K562 (cell line): Measurements from ENCODE around the gene SOD1. TPM values are rescaled to one million over a fixed set of nuclear protein-coding genes. Genes with fewer than 3 reads are reported as not detected.

Source experiments
- EHMT2 ChIP-seq: fragments of 450-650 bp; IDR thresholded peaks from 2 replicates; pipeline ENCODE4 v1.6.1; 2018; ENCODE audit warnings: antibody characterized with exemption
- ELF4 ChIP-seq: fragments of 450-650 bp; formaldehyde crosslinking; IDR thresholded peaks from 2 replicates; pipeline ENCODE4 v1.4.0; 2022; ENCODE audit warnings: missing genetic modification characterization
- ETS1 ChIP-seq: conservative IDR thresholded peaks from 2 replicates; pipeline ENCODE4 v1.6.1; 2011; ENCODE audit warnings: low read depth, mild to moderate bottlenecking, low read length; ENCODE audit not compliant: control insufficient read depth
- HIVEP1 ChIP-seq: fragments of 250-450 bp; sonication (Bioruptor Pico); IDR thresholded peaks from 2 replicates; pipeline ENCODE4 v1.4.0; 2020; ENCODE audit warnings: mild to moderate bottlenecking
- HMG20B ChIP-seq: fragments of 250-450 bp; sonication (Bioruptor Pico); IDR thresholded peaks from 2 replicates; pipeline ENCODE4 v1.5.0; 2021; ENCODE audit warnings: mild to moderate bottlenecking
- MXI1 ChIP-seq: IDR thresholded peaks from 2 replicates; pipeline ENCODE4 v1.6.1; 2011; ENCODE audit warnings: low read depth, mild to moderate bottlenecking, improper control_type of control experiment, low read length
- PHTF2 ChIP-seq: fragments of 250-450 bp; sonication (Bioruptor Pico); IDR thresholded peaks from 2 replicates; pipeline ENCODE4 v1.5.0; 2021; ENCODE audit warnings: mild to moderate bottlenecking
- SAFB ChIP-seq: fragments of 200-400 bp; formaldehyde crosslinking; IDR thresholded peaks from 2 replicates; pipeline ENCODE4 v1.6.1; 2017; ENCODE audit warnings: low read depth, low read length, borderline replicate concordance
- TCF7 ChIP-seq: sonication (generic); IDR thresholded peaks from 2 replicates; pipeline ENCODE4 v1.6.1; 2016; ENCODE audit warnings: antibody characterized with exemption, borderline replicate concordance
- XRCC4 ChIP-seq: IDR thresholded peaks from one replicate; pipeline ENCODE4 v1.6.1; 2011; ENCODE audit not compliant: insufficient read depth, insufficient read length; ENCODE audit errors: extremely low read depth
- ZC3H11A ChIP-seq: IDR thresholded peaks from 2 replicates; pipeline ENCODE4 v1.6.1; 2012; ENCODE audit warnings: low read depth, low read length, improper control_type of control experiment
- ZC3H4 ChIP-seq: sonication (generic); formaldehyde crosslinking; IDR thresholded peaks from 2 replicates; pipeline ENCODE4 v1.9.0; 2021; ENCODE audit warnings: missing genetic modification reagents, borderline replicate concordance
- ZNF3 ChIP-seq: fragments of 250-450 bp; sonication (Bioruptor Pico); IDR thresholded peaks from 2 replicates; pipeline ENCODE4 v1.5.0; 2021; ENCODE audit warnings: mild to moderate bottlenecking, moderate library complexity
- ZNF717 ChIP-seq: fragments of 250-450 bp; sonication (Bioruptor Pico); IDR thresholded peaks from 2 replicates; pipeline ENCODE4 v1.5.0; 2021
- polyA plus RNA-seq, 8 experiments: library from polyadenylated mRNA; depleted of rRNA in 4 of 8; stranded (reverse) in 5 of 8; unstranded in 3 of 8; fragments of >200 nt; fragmentation: Nextera tagmentation in 2 of 8; fragmentation: Illumina TruSeq in 1 of 8; extraction: Ambion mirVana in 2 of 8; extraction: Trizol in 1 of 8; gene quantifications; 2 replicates each; pipeline versions ENCODE4 v1.2.1 to v1.2.3, GENCODE V29; 2011 to 2014; ENCODE audit warnings: inconsistent platforms in 1 of 8, missing spikeins in 1 of 8
- total RNA-seq, 7 experiments: library from RNA; depleted of rRNA in 6 of 7; stranded (reverse); fragments of >200 nt in 6 of 7; fragmentation: Illumina TruSeq in 2 of 7; extraction: Trizol in 2 of 7; gene quantifications; 2 replicates each; pipeline versions ENCODE4 v1.2.1 to v1.2.3, GENCODE V29; 2011 to 2021; ENCODE audit warnings: low replicate concordance in 1 of 7
- TF ChIP-seq, protein P1 (sequence below), 2 experiments: fragments of 450-650 bp in 1 of 2; sonication (generic) in 1 of 2; formaldehyde crosslinking in 1 of 2; IDR thresholded peaks; 2 replicates each; pipeline versions ENCODE4 v1.7.1 to v1.9.0; 2016 to 2022; ENCODE audit warnings: inconsistent platforms in 1 of 2, mild to moderate bottlenecking in 1 of 2, missing genetic modification reagents in 1 of 2
- TF ChIP-seq, protein P2 (sequence below): sonication (generic); formaldehyde crosslinking; IDR thresholded peaks from 2 replicates; pipeline ENCODE4 v1.8.1; 2023; ENCODE audit warnings: mild to moderate bottlenecking, missing genetic modification reagents

SOD1 gene
- total and polyA plus RNA-seq, 9 of the 15 experiments (the other 6 are each of a cell fraction or from before 2014, with no cell fraction given): 452 to 1,409 (median 633) TPM

GRCh38 chr21:31660259-31660565 is 719 bp downstream of the SOD1 start (continued):
- TF ChIP-seq, protein P1, sequence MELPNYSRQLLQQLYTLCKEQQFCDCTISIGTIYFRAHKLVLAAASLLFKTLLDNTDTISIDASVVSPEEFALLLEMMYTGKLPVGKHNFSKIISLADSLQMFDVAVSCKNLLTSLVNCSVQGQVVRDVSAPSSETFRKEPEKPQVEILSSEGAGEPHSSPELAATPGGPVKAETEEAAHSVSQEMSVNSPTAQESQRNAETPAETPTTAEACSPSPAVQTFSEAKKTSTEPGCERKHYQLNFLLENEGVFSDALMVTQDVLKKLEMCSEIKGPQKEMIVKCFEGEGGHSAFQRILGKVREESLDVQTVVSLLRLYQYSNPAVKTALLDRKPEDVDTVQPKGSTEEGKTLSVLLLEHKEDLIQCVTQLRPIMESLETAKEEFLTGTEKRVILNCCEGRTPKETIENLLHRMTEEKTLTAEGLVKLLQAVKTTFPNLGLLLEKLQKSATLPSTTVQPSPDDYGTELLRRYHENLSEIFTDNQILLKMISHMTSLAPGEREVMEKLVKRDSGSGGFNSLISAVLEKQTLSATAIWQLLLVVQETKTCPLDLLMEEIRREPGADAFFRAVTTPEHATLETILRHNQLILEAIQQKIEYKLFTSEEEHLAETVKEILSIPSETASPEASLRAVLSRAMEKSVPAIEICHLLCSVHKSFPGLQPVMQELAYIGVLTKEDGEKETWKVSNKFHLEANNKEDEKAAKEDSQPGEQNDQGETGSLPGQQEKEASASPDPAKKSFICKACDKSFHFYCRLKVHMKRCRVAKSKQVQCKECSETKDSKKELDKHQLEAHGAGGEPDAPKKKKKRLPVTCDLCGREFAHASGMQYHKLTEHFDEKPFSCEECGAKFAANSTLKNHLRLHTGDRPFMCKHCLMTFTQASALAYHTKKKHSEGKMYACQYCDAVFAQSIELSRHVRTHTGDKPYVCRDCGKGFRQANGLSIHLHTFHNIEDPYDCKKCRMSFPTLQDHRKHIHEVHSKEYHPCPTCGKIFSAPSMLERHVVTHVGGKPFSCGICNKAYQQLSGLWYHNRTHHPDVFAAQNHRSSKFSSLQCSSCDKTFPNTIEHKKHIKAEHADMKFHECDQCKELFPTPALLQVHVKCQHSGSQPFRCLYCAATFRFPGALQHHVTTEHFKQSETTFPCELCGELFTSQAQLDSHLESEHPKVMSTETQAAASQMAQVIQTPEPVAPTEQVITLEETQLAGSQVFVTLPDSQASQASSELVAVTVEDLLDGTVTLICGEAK (IDR thresholded peaks at IDR 0.05): peak; percentile 34; the same call in 1 of the 2 replicates
- TF ChIP-seq, protein P1 (CRISPR knock-in tag; IDR thresholded peaks at IDR 0.05): no peak
- TF ChIP-seq HIVEP1 (CRISPR knock-in tag) (no peak), MXI1 (no peak), PHTF2 (CRISPR knock-in tag) (no peak), EHMT2 (no peak), SAFB (no peak), ZNF717 (no peak), ELF4 (no peak), ZNF3 (CRISPR knock-in tag) (no peak), HMG20B (CRISPR knock-in tag) (no peak), TCF7 (no peak), XRCC4 (no peak), ZC3H11A (no peak), ETS1 (0 out of 2 replicates have a peak, but pooled peaks have one; percentile 60), ZC3H4 (0 out of 2 replicates have a peak, but pooled peaks have one; percentile 49)
- TF ChIP-seq, protein P2, sequence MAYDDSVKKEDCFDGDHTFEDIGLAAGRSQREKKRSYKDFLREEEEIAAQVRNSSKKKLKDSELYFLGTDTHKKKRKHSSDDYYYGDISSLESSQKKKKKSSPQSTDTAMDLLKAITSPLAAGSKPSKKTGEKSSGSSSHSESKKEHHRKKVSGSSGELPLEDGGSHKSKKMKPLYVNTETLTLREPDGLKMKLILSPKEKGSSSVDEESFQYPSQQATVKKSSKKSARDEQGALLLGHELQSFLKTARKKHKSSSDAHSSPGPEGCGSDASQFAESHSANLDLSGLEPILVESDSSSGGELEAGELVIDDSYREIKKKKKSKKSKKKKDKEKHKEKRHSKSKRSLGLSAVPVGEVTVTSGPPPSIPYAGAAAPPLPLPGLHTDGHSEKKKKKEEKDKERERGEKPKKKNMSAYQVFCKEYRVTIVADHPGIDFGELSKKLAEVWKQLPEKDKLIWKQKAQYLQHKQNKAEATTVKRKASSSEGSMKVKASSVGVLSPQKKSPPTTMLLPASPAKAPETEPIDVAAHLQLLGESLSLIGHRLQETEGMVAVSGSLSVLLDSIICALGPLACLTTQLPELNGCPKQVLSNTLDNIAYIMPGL: no peak
